Measurements from ENCODE around the gene PTRHD1.

Gene PTRHD1, protein sequence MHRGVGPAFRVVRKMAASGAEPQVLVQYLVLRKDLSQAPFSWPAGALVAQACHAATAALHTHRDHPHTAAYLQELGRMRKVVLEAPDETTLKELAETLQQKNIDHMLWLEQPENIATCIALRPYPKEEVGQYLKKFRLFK

DNA sequence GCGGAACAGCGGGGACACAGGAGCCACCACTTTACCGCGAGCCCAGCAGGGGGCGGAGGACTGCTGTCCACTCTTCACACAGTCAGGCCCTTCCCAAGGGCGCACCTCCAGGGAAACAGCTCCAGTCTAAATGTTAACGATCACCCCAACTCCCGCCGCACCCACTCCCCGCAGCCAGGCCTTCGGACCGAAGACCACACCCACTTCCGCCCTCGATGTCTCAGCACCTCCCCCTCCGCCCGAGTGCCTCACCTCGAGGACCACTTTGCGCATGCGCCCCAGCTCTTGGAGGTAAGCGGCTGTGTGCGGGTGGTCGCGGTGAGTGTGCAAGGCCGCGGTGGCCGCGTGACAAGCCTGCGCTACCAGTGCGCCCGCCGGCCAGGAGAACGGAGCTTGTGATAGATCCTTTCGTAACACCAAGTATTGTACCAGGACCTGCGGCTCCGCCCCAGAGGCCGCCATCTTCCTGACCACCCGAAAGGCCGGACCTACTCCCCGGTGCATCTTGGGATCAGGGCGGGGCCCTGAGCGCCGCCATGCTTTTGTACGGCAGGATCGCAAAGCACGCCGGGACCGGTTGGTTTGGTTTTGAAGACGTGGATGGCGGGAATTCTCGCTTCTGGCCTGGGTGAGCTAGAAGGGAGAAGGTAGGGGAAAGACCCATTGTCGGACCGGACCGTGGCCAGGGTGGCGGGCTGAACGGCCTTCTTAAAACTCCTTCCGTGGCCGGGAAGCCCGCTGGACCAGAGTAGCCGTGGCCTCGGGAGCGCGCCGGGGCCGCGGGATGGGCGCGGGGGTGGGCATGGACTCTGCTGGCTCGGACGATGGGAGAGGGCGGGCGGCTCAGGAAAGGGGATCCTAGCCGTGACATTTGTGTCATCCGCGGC is at the start of gene PTRHD1, which contains the start of gene CENPO:
Gene PTRHD1 (minus strand): TSS at position 518 of the 887 bp plus-strand sequence. CDS start 14 bp downstream, at position 504.
Gene CENPO (plus strand): TSS at position 552 of the 887 bp plus-strand sequence. CDS start 495 bp downstream, outside the sequence.
- DNase-seq, result peak; percentile 97

DNA sequence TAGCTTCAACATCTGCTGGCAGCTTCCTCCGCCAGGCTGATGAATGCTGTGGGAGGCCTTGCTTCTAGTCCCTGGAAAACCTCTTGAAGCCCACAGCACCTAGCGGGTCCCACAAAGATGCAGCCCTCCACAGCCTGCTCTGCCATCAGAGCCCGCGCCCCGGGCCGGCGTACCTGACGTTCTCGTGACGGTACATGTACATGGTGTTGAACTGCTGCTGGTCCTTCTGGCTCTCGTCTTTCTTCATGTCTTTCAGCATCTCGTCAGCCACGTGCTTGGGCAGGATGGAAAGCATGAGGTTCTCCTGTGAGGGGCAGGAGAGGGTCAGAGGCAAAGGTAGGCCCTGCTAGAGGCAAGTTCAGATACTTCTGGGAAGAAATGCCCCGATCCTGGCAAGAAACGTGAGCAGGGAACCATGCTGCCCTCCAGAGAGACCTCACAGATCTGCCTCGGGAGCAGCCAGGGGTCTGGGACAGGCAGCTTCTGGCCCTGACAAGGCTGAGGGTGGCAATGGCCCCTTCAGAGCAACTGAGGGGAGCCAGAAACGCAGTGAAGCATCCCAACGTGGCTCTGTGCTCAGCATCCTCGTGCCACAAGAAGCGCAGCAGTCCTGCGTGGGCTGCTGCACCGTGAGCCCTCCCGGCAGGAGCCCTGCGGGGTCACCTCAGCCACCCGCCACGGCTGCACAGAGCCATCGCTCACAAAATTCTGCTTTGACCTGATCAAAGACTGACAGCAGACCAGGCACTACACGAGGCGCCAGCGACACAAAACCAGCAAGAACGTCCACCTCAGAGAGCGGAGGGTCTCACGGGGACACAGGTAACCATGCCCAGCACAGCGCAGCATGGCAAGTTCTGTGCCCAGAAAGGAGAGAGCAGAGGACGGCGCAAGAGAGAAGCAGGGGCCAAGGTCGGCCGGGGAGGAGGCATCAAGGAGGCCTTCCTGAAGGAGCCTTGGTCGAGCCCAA is 49.2 kb upstream of the PTRHD1 start:
- DNase-seq, result no peak

DNA sequence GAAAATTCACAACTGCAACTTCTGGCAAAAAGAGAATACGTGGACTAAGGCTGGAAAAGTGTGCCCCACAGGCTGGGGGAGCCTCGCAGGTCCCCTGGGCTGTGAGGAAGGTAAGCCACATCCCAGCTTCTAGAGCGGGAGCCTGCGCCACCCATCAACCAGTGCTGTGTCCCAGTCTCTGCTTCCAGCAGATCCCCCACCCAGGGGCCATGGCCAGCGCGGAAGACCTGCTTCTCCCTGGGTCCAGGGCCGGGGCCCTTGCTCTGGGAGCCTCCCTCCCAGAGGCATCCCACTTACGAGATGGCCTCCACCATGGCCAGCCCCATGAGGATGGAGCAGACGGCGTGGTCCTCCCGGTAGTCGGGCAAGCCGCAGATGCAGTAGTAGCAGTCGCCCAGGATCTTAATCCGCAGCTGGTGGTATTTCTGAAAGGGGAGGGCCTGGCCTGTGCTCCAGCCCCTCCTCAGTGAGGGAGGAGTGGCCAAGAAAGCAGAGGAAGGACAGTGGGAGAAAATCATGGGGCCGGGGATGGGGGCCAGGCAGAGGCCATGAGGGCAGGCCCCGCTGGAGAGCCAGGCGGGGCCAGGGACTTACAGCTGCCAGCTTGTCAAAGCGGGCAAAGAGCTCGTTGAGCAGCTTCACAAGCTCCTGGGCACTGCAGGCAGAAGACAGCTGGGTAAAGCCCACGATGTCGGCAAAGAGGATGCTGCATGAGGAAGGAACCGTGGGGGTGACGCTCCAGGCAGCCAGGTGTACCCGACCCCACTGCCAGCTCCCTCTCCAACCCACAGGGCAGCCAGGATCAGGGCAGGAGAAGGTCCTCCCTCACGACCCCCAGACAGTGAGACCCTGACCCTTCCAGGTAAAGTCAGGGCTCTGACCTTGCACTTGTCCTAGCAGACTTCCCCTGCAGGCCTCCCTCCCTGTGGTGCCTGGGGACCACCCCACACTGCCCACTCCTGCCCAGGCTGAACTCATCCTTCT is 48.1 kb upstream of the PTRHD1 start:
- DNase-seq, result no peak

DNA sequence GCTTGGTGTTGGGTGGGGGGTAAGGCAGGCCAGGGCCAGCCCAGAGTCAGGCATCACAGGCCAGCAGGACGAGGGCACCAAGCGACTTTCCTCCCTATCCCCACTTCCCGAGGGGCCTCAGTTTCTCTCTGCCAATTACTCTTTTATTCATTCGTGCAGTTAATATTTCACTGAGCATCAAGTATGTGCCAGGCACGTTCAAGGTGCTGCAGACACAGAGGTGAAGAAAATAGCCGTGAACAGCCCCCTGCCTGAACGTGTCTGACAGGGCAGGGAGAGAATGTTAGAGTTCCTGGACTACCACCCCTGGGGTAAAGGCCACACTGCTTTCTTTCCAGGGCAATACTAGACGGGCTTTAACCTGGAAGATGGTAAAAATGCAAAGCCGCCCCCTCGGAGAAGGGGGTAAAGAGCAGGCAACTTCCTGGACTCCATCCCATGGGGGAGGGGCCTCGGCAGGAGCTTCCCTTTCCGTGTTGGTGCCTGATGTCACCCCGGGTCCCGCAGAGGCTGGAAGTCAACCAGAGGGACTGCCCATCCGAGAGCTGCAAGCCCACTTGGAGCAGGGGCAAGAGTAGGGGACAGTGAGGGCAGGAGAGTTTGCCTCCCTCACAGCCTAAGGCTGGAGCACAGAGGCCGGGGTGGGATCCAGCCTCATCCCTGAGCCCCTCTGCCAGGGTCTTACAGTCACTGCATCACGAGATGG is 47.1 kb upstream of the PTRHD1 start:
- DNase-seq, result no peak

DNA sequence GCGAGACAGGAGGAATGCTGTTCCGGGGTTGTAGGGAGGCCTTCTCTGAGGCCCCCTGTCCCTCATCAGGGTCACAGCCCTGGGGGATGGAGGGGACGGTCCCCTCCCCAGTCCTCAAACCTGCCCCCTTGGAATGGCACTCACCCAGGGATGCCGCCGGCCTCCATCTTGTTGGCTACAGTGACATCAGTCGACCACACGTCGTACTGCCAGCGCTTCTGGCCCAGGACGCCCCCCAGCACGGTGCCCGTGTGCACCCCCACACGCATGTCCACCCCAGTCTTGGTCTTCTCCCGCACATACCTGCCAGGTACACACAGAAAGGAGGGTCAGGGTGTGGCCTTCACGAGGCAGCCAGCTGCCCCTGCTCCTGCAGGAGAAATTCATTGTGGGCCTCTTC is 46.5 kb upstream of the PTRHD1 start:
- DNase-seq, result no peak

DNA sequence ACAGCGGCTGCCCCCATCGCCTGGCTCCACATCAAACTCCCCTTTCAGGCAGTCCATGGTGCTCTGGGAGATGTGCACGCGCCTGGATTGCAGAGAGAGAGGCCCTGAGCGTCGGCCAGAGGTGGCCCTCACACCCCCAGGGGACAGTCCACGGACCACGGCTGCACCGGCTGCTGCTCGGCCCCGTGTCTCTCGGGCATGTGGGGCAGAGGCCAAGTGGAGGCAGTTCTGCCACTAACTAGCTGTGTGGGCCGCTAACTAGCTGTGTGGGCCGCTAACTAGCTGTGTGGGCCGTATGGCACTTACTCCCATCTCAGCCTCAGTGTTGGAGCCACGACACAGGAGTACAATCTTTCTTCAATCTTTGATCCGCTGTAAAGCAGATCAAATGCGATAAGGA is 45.4 kb upstream of the PTRHD1 start:
- DNase-seq, result no peak

DNA sequence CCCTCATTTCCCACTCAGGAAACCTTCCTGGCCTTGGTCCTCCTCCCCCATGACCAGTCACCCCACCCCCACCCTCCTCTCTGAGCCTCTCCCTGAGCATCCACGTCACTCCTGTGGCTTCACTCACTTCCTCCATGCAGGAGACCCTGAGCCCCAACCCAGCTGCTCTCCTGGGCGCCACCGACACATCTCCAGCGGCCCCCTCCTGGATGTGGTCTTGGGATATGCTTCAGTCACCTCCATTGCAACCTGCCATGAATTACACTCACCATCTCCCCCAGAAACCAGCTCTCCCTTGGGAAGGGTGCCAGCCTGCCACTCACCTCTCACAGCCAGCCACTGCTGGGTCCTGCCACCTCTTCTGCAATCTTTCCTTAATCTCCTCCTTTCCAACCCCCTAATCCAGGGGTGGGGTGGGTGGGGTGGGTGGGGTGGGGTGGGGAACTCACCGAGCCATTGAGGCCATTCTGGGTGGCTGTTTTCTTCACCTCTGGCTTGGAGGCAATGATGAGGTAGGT is 44.9 kb upstream of the PTRHD1 start:
- DNase-seq, result no peak

DNA sequence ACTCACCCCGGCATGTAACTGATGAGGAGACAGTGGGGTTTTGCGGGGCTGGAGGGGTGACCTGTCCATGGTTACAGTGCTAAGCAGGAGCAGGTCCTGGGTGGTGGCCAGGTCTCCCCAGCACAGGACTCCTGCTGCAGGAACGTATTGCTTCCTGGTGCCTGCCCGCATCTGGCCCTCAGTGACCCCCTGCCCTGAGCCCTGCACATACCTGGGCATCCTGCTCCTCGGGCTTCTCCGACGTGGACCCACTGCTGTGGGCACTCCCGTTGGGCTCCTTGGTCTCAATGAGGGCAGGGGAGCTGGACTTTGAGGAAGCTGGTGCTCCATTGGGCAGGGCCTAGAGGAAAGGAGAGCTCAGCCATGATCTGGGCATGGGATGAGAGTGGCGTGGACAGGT is 43.5 kb upstream of the PTRHD1 start:
- DNase-seq, result no peak

DNA sequence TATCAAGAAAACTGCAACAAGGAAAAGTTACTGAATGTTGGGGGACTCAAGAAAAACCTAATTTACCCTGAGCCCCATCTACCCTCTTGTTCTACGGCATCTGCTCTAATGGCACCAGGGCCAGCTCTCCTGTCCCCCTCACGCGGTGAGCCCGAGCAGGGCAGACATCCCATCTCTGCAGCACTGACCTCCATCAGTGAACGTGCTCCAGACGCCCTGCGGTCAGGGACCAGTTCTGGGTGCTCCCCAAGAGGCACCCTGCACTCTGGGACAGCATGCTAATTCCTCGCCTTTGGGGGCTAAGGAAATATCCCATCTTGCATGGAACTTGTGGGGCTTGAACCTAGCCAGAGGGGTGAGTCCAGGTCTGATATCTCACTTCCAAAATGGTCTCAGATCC is 43.0 kb upstream of the PTRHD1 start:
- no peak for DNase-seq

DNA sequence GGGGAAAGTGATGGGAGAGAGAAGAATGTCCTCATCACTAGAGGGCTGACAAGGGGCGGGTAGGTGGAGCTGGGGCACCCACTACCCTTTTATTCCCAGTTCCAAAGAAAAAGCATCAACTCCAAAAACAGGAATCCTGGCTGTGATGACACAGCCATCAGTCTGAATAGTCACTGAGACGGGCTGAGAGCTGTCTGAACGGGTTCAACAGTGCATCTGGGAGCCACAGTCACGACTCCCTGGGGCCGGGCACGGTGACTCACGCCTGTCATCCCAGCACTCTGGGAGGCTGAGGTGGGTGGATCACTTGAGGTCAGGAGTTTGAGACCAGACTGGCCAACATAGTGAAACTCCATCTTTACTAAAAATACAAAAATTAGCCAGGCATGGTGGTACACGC is 42.2 kb upstream of the PTRHD1 start:
- peak; percentile 37 for DNase-seq

DNA sequence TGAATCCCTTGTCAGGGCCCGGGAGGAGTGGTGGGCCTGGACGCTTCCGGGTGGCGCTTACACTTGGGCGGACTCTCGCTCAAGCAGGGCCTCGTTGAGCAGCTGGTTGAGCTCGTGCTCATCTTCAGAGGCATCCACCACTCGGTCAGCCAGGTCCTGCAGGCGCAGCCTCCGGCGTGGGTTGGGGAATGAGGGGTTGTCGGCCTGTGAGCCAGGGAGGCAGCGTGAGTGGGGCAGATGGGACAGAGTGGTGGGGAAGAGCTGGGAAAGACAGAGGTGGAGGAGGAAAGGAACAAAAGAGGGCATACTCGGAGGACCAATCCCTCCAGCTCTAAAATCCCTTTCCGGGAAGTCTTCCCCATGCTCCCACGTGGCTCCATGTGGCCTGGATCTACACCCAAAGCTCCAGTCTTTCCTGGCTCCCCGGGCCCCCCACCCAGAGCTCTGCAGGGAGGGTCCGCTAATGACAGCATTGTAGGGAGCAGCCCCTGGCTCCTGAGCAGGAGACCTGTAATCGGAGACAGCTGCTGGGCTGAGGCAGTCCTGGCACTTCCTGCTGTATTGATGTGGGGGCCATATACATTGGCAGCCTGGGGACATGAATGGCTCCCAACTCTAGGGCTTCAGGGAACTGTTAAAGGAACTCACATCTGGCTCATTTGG is 41.7 kb upstream of the PTRHD1 start:
- DNase-seq, result no peak

DNA sequence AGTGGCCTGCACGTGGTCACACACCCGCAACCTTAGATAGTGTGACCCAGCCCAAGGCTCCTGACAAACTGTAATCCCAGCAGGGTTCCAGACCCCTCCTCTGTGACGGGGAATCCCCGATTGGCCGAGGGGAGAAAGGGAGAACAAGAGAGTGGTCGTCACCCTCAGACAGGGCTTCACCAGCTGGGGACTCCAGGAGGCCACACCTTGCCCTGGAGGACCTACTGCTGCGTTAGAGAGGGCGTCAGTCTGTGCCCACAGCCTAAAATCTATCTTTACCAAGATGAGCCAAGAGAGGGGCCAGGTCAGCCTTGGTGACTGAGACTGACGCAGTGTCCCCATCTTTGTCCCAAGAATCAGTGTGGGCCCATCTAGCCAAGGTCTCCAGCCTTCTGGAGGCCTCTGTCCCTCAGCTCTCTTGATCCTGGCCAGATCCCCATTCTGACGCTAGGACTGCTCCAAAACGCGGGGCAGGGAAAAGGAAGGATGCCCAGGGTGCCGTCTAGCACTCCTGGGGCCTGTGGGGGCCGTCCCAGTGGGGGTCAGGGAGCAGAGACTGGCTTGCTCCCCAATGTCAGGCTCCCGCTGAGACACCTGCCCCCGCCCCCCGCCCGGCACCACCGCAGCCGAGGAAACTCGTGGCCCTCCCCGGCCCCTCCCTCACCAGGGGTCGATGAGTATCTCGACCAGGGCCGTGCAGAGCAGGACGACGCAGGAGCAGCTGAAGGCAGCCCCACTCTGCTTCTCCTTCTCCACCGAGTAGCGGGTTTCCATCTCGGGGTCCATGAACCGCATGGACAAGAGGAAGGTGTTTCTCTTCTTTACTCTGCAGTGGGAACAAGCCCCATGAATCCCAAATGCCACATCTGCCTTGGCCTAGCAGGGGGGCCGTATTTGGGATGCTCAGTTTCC is 40.9 kb upstream of the PTRHD1 start:
- no peak for DNase-seq

DNA sequence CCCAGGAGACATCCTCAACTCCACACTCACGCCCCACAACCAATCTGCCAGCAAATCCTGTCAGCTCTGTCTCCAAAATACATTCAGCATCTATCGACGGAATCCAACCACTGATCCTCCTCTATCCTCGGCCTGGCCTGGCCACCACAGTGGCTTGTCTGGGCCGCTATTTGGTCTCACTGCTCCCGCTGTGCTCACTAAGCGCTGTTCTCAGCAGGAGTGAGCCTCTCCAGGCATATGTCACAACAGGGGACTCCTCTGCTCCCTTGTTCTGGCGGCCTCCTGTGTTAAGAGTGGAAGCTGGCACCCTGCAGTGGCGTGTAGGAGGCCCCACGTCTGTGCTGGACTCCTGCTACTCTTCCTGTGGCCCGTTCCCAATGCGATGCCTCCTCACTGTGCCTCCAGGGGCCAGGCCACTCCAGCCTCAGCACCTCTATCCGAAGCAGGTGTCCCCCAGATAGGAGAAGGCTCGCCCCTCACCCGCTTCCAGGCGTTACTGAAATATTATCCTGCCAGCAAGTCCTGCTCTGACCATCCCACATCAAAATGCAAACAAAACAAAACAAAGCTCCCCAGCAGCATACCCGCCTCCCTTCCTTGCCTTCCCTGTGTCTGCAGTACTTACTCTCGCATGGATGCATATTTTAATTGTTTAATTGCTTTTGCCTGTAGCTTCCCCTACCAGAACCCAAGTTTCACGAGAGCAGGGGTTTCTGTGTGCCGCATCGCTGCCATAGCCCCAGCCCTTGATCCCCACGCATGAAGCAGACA is 39.9 kb upstream of the PTRHD1 start:
- no peak for DNase-seq

DNA sequence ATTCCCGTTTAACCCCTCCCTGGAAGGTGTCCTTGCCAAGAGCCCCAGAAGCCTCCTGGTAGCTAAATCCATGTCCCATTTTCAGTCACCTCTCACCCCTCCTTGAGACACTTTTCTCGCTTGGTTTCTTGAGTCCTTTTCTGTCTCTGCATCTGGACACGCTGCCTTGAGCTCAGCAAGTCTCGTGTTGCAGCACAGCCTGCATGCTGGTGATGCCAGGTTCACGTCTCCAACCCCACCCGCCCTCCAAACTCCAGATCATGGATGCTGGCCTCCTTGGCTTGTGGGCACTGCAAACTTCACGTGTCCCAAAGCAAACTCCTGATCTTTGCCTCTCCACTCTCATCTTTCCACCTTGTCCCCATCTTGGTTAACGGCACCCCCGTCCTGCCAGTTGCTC is 39.3 kb upstream of the PTRHD1 start:
- DNase-seq, result no peak

DNA sequence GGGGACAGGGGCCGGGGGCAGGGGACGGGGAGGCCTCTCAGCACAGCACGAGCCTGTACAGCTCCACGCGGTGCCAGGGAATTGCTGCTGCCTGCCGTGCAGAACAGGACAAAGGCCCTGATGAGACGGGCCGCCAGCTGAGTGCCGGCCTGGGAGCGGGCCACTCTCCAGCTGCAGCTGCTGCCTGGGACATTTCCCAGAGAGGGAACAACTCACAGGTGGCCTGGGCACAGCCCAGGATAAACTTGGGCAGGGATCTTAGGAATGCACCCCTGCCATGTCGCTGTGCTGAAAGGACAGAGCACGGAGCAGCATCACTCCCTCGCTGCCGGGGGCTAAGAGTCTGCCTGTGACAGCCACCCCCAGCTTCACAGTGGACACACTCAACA is 38.9 kb upstream of the PTRHD1 start:
- no peak for DNase-seq

DNA sequence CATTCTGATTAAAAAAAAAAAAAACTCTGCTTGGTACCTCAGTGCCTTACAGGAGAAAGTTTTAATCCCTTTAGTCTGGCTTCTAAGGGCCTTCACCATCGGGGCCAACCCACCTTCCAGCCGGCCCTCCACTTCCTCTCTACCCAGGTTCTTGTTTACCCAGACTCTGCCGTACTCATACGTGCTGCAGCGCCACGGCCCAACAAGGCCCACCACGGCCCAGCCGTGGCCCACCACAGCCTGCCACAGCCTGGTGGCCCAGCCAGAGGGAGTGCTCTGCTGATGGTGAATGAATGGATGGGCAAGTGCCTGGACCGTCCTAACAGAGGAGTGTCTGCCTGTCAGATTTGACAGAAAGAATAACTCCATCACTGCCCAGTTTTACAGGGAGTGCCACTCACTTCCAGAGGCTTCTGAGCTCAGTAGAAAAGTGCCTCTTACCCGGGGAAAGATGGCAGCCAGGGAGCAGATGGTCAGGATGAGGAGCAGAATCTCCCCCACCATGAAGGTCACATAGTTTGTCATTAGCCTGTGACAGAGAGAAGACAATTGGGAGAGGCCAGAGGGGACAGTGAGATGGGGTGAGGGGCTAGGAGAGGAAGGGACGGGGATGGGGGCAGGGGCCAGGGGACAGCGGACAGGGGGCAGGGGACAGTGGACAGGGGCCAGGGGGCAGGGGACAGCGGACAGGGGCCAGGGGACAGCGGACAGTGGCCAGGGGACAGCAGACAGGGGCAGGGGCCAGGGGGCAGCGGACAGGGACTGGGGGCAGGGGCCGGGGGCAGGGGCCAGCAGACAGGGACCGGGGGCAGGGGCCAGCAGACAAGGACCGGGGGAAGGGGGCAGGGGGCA is 38.3 kb upstream of the PTRHD1 start:
- DNase-seq, result no peak

DNA sequence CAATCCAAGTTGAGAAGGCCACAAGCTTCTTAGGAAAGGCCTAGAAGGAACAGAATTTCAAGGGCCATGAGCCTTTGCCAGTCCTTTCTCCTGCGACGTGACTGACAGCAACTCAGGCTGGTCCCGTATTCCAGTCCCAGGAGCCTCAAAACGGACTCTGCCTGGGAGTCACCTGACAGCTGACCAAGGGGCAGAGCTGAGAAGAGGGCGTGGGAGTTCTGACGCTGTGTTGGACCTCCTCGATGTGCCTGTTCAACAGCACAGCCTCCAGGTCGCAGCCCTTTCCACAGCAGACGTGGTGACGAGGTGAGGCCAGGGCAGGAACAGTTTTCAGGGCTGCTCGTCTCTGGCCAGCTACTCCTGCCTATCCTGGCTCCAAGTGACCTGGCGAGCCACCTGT is 37.6 kb upstream of the PTRHD1 start:
- DNase-seq, result no peak

DNA sequence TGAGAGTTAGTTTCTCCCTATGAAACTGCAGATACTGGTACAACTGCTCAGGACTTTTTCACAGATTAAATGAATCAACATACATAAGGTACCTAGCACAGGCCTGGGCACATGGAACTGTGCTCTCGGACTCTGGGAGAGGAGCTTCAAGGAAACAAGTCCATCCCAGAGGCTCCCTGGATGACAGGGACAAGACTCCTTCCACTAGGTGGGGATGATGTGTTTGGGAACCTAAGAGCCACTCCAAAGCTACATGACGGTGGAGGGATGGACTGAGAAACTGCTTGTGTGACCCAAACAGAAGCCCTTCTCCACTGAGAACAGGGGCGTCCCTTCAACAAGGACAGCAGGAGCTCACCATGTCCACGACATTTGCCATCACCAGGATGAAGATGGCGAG is 37.2 kb upstream of the PTRHD1 start:
- DNase-seq, result peak; percentile 42

Measured in fibroblast of upper back skin (primary cell).